ENCODE measurements around the gene LIN9. TPM values are rescaled to one million over a fixed set of nuclear protein-coding genes. Genes with fewer than 3 reads are reported as not detected.

Gene LIN9
- total and polyA plus RNA-seq, 2 experiments from 2014 or later: 11.8 to 16.9 TPM

DNA sequence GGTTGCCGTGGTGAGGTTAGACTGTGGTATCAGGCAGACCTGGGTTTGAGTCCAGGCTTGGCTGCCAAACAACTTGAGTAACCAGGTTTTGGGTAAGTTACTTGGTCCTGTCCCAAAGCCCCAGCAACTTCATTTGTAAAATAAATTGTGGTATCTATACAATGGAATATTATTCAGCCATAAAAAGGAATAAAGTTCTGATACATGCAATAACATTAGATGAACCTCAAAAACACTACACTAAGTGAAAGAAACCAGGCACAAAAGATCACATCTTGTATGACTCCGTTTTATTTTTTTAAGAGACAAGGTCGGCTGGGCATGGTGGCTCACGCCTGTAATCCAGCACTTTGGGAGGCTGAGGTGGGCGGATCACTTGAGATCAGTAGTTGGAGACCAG lies 101.9 kb downstream of the LIN9 start (continued):
- TF ChIP-seq, protein P1, sequence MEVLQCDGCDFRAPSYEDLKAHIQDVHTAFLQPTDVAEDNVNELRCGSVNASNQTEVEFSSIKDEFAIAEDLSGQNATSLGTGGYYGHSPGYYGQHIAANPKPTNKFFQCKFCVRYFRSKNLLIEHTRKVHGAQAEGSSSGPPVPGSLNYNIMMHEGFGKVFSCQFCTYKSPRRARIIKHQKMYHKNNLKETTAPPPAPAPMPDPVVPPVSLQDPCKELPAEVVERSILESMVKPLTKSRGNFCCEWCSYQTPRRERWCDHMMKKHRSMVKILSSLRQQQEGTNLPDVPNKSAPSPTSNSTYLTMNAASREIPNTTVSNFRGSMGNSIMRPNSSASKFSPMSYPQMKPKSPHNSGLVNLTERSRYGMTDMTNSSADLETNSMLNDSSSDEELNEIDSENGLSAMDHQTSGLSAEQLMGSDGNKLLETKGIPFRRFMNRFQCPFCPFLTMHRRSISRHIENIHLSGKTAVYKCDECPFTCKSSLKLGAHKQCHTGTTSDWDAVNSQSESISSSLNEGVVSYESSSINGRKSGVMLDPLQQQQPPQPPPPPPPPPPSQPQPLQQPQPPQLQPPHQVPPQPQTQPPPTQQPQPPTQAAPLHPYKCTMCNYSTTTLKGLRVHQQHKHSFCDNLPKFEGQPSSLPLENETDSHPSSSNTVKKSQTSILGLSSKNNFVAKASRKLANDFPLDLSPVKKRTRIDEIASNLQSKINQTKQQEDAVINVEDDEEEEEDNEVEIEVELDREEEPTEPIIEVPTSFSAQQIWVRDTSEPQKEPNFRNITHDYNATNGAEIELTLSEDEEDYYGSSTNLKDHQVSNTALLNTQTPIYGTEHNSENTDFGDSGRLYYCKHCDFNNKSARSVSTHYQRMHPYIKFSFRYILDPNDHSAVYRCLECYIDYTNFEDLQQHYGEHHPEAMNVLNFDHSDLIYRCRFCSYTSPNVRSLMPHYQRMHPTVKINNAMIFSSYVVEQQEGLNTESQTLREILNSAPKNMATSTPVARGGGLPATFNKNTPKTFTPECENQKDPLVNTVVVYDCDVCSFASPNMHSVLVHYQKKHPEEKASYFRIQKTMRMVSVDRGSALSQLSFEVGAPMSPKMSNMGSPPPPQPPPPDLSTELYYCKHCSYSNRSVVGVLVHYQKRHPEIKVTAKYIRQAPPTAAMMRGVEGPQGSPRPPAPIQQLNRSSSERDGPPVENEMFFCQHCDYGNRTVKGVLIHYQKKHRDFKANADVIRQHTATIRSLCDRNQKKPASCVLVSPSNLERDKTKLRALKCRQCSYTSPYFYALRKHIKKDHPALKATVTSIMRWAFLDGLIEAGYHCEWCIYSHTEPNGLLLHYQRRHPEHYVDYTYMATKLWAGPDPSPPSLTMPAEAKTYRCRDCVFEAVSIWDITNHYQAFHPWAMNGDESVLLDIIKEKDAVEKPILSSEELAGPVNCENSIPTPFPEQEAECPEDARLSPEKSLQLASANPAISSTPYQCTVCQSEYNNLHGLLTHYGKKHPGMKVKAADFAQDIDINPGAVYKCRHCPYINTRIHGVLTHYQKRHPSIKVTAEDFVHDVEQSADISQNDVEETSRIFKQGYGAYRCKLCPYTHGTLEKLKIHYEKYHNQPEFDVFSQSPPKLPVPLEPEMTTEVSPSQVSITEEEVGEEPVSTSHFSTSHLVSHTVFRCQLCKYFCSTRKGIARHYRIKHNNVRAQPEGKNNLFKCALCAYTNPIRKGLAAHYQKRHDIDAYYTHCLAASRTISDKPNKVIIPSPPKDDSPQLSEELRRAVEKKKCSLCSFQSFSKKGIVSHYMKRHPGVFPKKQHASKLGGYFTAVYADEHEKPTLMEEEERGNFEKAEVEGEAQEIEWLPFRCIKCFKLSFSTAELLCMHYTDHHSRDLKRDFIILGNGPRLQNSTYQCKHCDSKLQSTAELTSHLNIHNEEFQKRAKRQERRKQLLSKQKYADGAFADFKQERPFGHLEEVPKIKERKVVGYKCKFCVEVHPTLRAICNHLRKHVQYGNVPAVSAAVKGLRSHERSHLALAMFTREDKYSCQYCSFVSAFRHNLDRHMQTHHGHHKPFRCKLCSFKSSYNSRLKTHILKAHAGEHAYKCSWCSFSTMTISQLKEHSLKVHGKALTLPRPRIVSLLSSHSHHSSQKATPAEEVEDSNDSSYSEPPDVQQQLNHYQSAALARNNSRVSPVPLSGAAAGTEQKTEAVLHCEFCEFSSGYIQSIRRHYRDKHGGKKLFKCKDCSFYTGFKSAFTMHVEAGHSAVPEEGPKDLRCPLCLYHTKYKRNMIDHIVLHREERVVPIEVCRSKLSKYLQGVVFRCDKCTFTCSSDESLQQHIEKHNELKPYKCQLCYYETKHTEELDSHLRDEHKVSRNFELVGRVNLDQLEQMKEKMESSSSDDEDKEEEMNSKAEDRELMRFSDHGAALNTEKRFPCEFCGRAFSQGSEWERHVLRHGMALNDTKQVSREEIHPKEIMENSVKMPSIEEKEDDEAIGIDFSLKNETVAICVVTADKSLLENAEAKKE (CRISPR knock-in tag; IDR thresholded peaks at IDR 0.05): no peak
- no peak for TF ChIP-seq NANOG (IDR thresholded peaks at IDR 0.05; ENCODE audit: borderline replicate concordance)
- TF ChIP-seq CTCF (conservative IDR thresholded peaks at IDR 0.05; ENCODE audit: low read depth in 2 of 2): no peak
- no peak for TF ChIP-seq POLR2AphosphoS5 (IDR thresholded peaks at IDR 0.05; ENCODE audit: low read depth)
- no peak for TF ChIP-seq EZH2 (IDR thresholded peaks at IDR 0.05; ENCODE audit: low read depth, unreplicated experiment)
- no peak for TF ChIP-seq ZNF114 (CRISPR knock-in tag; IDR thresholded peaks at IDR 0.05)

GRCh38 chr1:226204198-226204597 lies 104.8 kb downstream of the LIN9 start:
- Histone ChIP-seq H3K36me3 (ENCODE audit: insufficient read depth) (no peaks in the 10 kb centered on the region), H3K9me2 (ENCODE audit: insufficient read depth) (no peaks in the 10 kb centered on the region), H3K79me2 (replicated peaks; ENCODE audit: insufficient read depth) (no peaks in the 10 kb centered on the region), H3K27ac (ENCODE audit: low read depth) (no peak overlapping the region), H3K4me1 (ENCODE audit: insufficient read depth) (no peaks in the 10 kb centered on the region; the same call in 1 of the 2 replicates), H3K4me3 (no peak overlapping the region), H4K20me1 (replicated peaks; ENCODE audit: insufficient read depth) (no peaks in the 10 kb centered on the region), H2AFZ (no peak overlapping the region), H3K27me3 (ENCODE audit: insufficient read depth) (no peaks in the 10 kb centered on the region), H3K4me2 (no peak overlapping the region), H3F3A (replicated peaks; ENCODE audit: low read depth) (0 out of 2 replicates have a peak, but pooled peaks cover 5% of the 10 kb centered on the region)
- Mint-ChIP-seq H3K9me3 (no peaks in the 10 kb centered on the region), H3K27me3 (ENCODE audit: insufficient read depth, low read depth, poor library complexity) (peaks cover 9% of the 10 kb centered on the region), H3K36me3 (ENCODE audit: low read depth) (no peaks in the 10 kb centered on the region), H3K4me3 (no peak overlapping the region), H3K4me1 (peaks cover 14% of the 10 kb centered on the region), H3K27ac (no peak overlapping the region)
- ATAC-seq (no peak), DNase-seq (ENCODE audit: low spot score) (no peak)
- no peak for TF ChIP-seq ZNF114 (CRISPR knock-in tag; IDR thresholded peaks at IDR 0.05)

Measured in GM23338 (cell line).